SK-N-SH (cell line): ENCODE data around the gene PDK4.

Experiments
- CTCF ChIP-seq: fragments of 200-600 bp; sonication (generic); IDR thresholded peaks from 2 replicates; pipeline ENCODE4 v1.6.1; 2017; ENCODE audit warnings: antibody characterized with exemption, mild to moderate bottlenecking, moderate library complexity
- POLR2AphosphoS5 ChIP-seq: IDR thresholded peaks from 2 replicates; pipeline ENCODE4 v1.6.1; 2012; ENCODE audit warnings: low read depth, low read length
- USF1 ChIP-seq: IDR thresholded peaks from 2 replicates; pipeline ENCODE4 v1.4.0; 2012; ENCODE audit warnings: low read depth, borderline replicate concordance

GRCh38 chr7:95608359-95609173 is 12.2 kb upstream of the PDK4 start:
- TF ChIP-seq CTCF (no peak), USF1 (no peak), POLR2AphosphoS5 (no peak)
